MCF 10A (cell line): ENCODE results near the gene KLHL1. TPM values are rescaled to one million over a fixed set of nuclear protein-coding genes. Genes with fewer than 3 reads are reported as not detected.

ENCODE experiments used
- BruUV-seq: library from RNA; stranded (reverse); fragments of 400-500 nt; replicated peaks from 2 replicates; lab custom pipeline; 2021; lab: Mats Ljungman, UMichigan
- CTCF ChIA-PET: fragments of 300-600 bp; sonication (Branson Sonifier 250); formaldehyde crosslinking; extraction: SDS; loops from one replicate; lab custom pipeline; 2021; ENCODE audit warnings: antibody characterized with exemption, inconsistent platforms; lab: Yijun Ruan, JAX
- POLR2A ChIA-PET: fragments of 300-600, 350-650 bp; sonication (Branson Sonifier 250); formaldehyde crosslinking; extraction: SDS; loops from one replicate; lab custom pipeline; 2020; ENCODE audit warnings: antibody characterized with exemption, inconsistent platforms; lab: Yijun Ruan, JAX
- DNase-seq: peaks from one replicate; pipeline ENCODE4 v3.0.0-alpha.2; 2018; ENCODE audit not compliant: unreplicated experiment
- H3K27ac Mint-ChIP-seq: one replicate; pipeline ENCODE4 v1.8.0; 2022; ENCODE audit warnings: mild to moderate bottlenecking, low read depth, mixed read lengths; ENCODE audit not compliant: unreplicated experiment
- H3K27me3 Mint-ChIP-seq: one replicate; pipeline ENCODE4 v1.8.0; 2022; ENCODE audit warnings: mixed read lengths; ENCODE audit not compliant: insufficient read depth, unreplicated experiment
- H3K36me3 Mint-ChIP-seq: one replicate; pipeline ENCODE4 v1.8.0; 2022; ENCODE audit warnings: mild to moderate bottlenecking, moderate library complexity, mixed read lengths; ENCODE audit not compliant: insufficient read depth, unreplicated experiment
- H3K4me1 Mint-ChIP-seq: one replicate; pipeline ENCODE4 v1.8.0; 2022; ENCODE audit warnings: mixed read lengths; ENCODE audit not compliant: insufficient read depth, unreplicated experiment
- H3K4me3 Mint-ChIP-seq: one replicate; pipeline ENCODE4 v1.8.0; 2022; ENCODE audit warnings: mild to moderate bottlenecking, moderate library complexity, mixed read lengths; ENCODE audit not compliant: unreplicated experiment
- H3K9me3 Mint-ChIP-seq: one replicate; pipeline ENCODE4 v1.8.0; 2022; ENCODE audit warnings: mixed read lengths; ENCODE audit not compliant: unreplicated experiment
- intact Hi-C: fragments of 100-400 bp; cut with micrococcal nuclease; formaldehyde crosslinking; loops from 2 replicates; pipeline ENCODE4 v1.14.1; 2022
- total RNA-seq: library from RNA; stranded (reverse); gene quantifications from 2 replicates; pipeline ENCODE4 v1.2.3, GENCODE V29; 2022
- TF ChIP-seq, protein P1 (sequence below): fragments of 200-600 bp; IDR thresholded peaks from one replicate; pipeline ENCODE4 v1.8.0; 2022; ENCODE audit warnings: antibody characterized with exemption, mild to moderate bottlenecking; ENCODE audit not compliant: unreplicated experiment

The KLHL1 gene
- total RNA-seq, 1 experiment from 2014 or later: not detected

DNA sequence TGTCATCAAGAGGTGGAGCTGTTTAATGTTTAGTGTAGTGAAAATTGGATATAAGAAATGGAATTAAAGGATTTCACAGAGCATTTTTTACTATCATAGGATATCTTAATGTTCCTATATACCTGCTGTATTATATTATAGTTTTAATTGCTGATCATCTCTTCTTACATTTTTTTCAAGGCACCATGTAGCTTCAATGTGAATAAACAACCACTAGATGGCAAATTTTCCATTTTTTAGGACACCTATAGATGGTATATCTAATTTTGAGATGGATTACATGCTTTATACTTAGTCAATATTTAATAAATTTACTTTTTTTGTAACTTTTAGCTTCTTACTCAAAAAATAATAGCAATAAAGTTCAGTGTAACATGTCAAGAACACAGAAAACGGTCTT is 9.6 kb downstream of the KLHL1 start:
- BruUV-seq: no TSS peak
- POLR2A ChIA-PET: no interaction called here
- DNase-seq: peak; percentile 8
- H3K36me3 Mint-ChIP-seq: no peaks in the 10 kb centered on the region
- no peak overlapping the region for H3K4me3 Mint-ChIP-seq
- no peaks in the 10 kb centered on the region for H3K4me1 Mint-ChIP-seq
- intact Hi-C loops: loop anchor here (1.0 kb wide), 2 partner anchors 212 to 470 kb away; no protein-coding TSS in a partner anchor
- peaks cover 48% of the 10 kb centered on the region for H3K27me3 Mint-ChIP-seq
- TF ChIP-seq, protein P1, sequence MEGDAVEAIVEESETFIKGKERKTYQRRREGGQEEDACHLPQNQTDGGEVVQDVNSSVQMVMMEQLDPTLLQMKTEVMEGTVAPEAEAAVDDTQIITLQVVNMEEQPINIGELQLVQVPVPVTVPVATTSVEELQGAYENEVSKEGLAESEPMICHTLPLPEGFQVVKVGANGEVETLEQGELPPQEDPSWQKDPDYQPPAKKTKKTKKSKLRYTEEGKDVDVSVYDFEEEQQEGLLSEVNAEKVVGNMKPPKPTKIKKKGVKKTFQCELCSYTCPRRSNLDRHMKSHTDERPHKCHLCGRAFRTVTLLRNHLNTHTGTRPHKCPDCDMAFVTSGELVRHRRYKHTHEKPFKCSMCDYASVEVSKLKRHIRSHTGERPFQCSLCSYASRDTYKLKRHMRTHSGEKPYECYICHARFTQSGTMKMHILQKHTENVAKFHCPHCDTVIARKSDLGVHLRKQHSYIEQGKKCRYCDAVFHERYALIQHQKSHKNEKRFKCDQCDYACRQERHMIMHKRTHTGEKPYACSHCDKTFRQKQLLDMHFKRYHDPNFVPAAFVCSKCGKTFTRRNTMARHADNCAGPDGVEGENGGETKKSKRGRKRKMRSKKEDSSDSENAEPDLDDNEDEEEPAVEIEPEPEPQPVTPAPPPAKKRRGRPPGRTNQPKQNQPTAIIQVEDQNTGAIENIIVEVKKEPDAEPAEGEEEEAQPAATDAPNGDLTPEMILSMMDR: peak; percentile 47
- H3K27ac Mint-ChIP-seq: no peak overlapping the region
- CTCF ChIA-PET: interaction anchor here (0.6 to 2.2 kb wide), 6 partner anchors 11 to 472 kb away, joined by 3 to 11 read pairs (median 5); no protein-coding TSS in a partner anchor
- H3K9me3 Mint-ChIP-seq: no peaks in the 10 kb centered on the region

DNA sequence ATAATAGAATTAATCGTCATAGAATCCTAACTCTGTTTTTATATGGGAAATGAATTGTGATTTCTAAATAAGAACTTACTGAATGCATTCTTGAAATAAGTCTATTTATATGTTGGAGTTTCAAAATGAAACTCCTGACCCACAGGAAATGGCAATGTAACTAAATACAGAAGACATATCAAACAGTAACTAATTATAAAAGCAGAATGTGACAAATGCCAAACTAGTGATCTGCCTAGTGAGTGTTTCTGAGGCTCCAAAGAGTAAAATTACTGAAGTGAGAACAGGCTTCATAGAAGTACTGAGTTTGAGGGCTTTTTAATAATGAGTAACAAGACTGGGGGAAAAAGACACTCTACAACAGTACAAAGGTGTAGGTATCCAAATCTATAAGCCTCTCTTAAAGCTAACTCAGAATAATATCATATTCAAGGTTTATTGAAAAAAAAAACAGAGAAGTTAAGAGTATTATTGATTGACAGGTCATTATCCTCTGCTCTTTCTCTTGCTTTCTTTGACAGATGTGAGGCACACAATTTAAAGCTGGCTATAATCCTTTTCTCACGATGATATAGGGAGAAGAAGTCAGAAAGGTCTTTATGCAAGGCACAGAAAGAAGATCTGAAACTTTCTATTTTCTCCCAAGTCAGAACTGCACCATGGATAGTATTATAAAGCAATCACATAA is 18.1 kb downstream of the KLHL1 start:
- H3K9me3 Mint-ChIP-seq: no peaks in the 10 kb centered on the region
- TF ChIP-seq, protein P1: no peak
- intact Hi-C loops: no loop called here
- no peak overlapping the region for H3K27ac Mint-ChIP-seq
- ChIA-PET CTCF (no interaction called here), POLR2A (no interaction called here)
- no peaks in the 10 kb centered on the region for H3K36me3 Mint-ChIP-seq
- H3K4me3 Mint-ChIP-seq: no peak overlapping the region
- no TSS peak for BruUV-seq
- no peaks in the 10 kb centered on the region for H3K4me1 Mint-ChIP-seq
- DNase-seq: no peak
- peaks cover 75% of the 10 kb centered on the region for H3K27me3 Mint-ChIP-seq

DNA sequence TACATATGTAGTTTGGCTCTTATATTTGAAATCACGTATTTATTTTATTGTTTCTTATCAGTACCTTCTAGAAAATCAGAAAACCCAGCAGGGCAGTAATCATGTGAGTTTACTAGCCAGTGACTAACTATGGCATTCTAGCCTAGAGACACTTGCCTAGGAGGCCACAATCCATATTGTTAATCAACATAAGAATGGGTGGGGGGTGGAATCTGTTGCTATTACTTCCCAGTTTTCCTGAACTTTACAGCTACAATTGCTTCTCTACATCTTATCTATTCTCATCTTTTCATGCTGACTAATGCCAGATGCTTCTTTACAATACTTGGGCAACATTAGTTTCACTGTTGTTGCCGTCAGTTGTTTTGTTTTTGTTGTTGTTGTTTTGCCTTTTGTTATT is 19.3 kb downstream of the KLHL1 start:
- Mint-ChIP-seq H3K9me3 (no peaks in the 10 kb centered on the region), H3K36me3 (no peaks in the 10 kb centered on the region), H3K4me1 (no peaks in the 10 kb centered on the region), H3K4me3 (no peak overlapping the region), H3K27me3 (peaks cover 64% of the 10 kb centered on the region), H3K27ac (no peak overlapping the region)
- BruUV-seq: no TSS peak
- CTCF ChIA-PET: no interaction called here
- intact Hi-C loops: loop anchor here (10.0 kb wide), 1 partner anchor 1056 kb away; no protein-coding TSS in a partner anchor
- DNase-seq: no peak
- TF ChIP-seq, protein P1: no peak
- POLR2A ChIA-PET: no interaction called here

DNA sequence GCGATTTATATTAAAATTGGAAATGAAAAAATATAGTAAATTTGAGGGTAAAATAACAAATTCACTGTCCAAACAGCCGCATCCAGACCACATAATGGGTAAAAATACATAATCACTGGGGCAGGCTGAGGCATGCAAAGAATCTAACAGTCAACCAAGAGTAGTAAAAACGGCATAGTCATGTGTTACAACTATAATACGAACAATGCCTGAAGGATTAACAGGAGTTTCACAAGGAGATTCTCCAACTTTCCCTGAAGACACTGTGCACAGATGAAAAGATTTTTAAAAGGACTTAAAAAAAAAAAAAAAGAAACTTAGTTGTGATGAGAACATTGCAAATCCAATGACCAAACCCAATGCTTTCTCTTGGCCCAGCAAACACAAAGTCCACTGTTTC is 21.0 kb downstream of the KLHL1 start:
- Mint-ChIP-seq H3K9me3 (no peaks in the 10 kb centered on the region), H3K27me3 (peaks cover 60% of the 10 kb centered on the region), H3K36me3 (no peaks in the 10 kb centered on the region), H3K4me1 (no peaks in the 10 kb centered on the region), H3K27ac (no peak overlapping the region), H3K4me3 (no peak overlapping the region)
- DNase-seq: peak; percentile 1
- intact Hi-C loops: loop anchor here (10.0 kb wide), 1 partner anchor 1058 kb away; no protein-coding TSS in a partner anchor
- POLR2A ChIA-PET: no interaction called here
- BruUV-seq: no TSS peak
- CTCF ChIA-PET: interaction anchor here (1.3 kb wide), 1 partner anchor 11 kb away, joined by 9 read pairs; no protein-coding TSS in a partner anchor
- TF ChIP-seq, protein P1: no peak
